Measurements from ENCODE around the gene CDCP1. TPM values are rescaled to one million over a fixed set of nuclear protein-coding genes. Genes with fewer than 3 reads are reported as not detected.

The CDCP1 gene
- polyA plus RNA-seq, 3 donors: 0.42 to 1.3 (median 0.52) TPM

- Histone ChIP-seq H3K27me3 (ENCODE audit: control insufficient read depth in 2 of 2, insufficient read depth in 2 of 2, low read length in 2 of 2) (no peaks in the 10 kb centered on the region), H4K20me1 (ENCODE audit: insufficient read depth, low read length) (no peaks in the 10 kb centered on the region), H3K79me2 (ENCODE audit: insufficient read depth, low read length) (peaks cover 6% of the 10 kb centered on the region), H2AFZ (ENCODE audit: insufficient read depth, low read depth, low read length, poor library complexity, severe bottlenecking) (peak overlapping the region; percentile 42), H3K4me3 (replicated peaks in 1 of 3; ENCODE audit: low read depth in 2 of 3, low read length in 3 of 3) (peak overlapping the region in 1 of 3 experiments; percentile 16), H3K4me1 (ENCODE audit: control insufficient read depth in 1 of 2, insufficient read depth in 2 of 2, low read length in 2 of 2) (peaks cover 52 to 66% of the 10 kb centered on the region in 2 donors), H3K9me3 (replicated peaks in 1 of 2; ENCODE audit: control insufficient read depth in 1 of 2, insufficient read depth in 1 of 2, low read length in 2 of 2) (no peaks in the 10 kb centered on the region), H3K4me2 (replicated peaks; ENCODE audit: extremely low read depth, low read length, poor library complexity, severe bottlenecking) (peak overlapping the region; percentile 21), H3K9ac (ENCODE audit: insufficient read depth, low read length, poor library complexity, severe bottlenecking) (no peak overlapping the region), H3K36me3 (replicated peaks in 1 of 2; ENCODE audit: control insufficient read depth in 1 of 2, insufficient read depth in 2 of 2, low read length in 2 of 2) (no peaks in the 10 kb centered on the region), H3K27ac (ENCODE audit: low read depth in 1 of 2, low read length in 2 of 2) (no peak overlapping the region)
- WGBS (ENCODE audit: insufficient coverage): 0% methylated on average over 8 of the region's 11 CpGs
- peak overlapping the region; percentile 55 to 68 for H3K4me3 Mint-ChIP-seq
- H3K4me1 Mint-ChIP-seq: peaks cover 68% of the 10 kb centered on the region
- peaks cover 0 to 6% (median 3%) of the 10 kb centered on the region in 3 donors for H3K27me3 Mint-ChIP-seq (ENCODE audit: low read depth in 3 of 3)
- H3K27ac Mint-ChIP-seq: peak overlapping the region in 2 of 7 donors; percentile 35 to 41
- intact Hi-C loops (cut with micrococcal nuclease): loop anchor here (5.0 to 10.0 kb wide), 4 partner anchors 367 to 647 kb away; partner anchors contain the start of gene SACM1L (in 1 of the 2)
- peak; percentile 93 to 95 (median 94) for DNase-seq
- peaks cover 3% of the 10 kb centered on the region in 2 donors for H3K36me3 Mint-ChIP-seq
- TF ChIP-seq, protein P1, sequence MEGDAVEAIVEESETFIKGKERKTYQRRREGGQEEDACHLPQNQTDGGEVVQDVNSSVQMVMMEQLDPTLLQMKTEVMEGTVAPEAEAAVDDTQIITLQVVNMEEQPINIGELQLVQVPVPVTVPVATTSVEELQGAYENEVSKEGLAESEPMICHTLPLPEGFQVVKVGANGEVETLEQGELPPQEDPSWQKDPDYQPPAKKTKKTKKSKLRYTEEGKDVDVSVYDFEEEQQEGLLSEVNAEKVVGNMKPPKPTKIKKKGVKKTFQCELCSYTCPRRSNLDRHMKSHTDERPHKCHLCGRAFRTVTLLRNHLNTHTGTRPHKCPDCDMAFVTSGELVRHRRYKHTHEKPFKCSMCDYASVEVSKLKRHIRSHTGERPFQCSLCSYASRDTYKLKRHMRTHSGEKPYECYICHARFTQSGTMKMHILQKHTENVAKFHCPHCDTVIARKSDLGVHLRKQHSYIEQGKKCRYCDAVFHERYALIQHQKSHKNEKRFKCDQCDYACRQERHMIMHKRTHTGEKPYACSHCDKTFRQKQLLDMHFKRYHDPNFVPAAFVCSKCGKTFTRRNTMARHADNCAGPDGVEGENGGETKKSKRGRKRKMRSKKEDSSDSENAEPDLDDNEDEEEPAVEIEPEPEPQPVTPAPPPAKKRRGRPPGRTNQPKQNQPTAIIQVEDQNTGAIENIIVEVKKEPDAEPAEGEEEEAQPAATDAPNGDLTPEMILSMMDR (IDR thresholded peaks at IDR 0.05): peak; percentile 88
- peaks cover 0 to 1% (median 0%) of the 10 kb centered on the region in 7 donors for H3K9me3 Mint-ChIP-seq
Measured at GRCh38 chr3:45037720-45038455, 108.3 kb downstream of the CDCP1 start.

- H4K20me1 ChIP-seq (ENCODE audit: insufficient read depth, low read length): no peaks in the 10 kb centered on the region
- H3K9me3 Mint-ChIP-seq: peaks cover 0 to 1% (median 0%) of the 10 kb centered on the region in 7 donors
- peak in 1 of 3 donors; percentile 20 for DNase-seq
- peaks cover 6% of the 10 kb centered on the region for H3K79me2 ChIP-seq (ENCODE audit: insufficient read depth, low read length)
- peaks cover 43 to 45% of the 10 kb centered on the region in 2 donors for H3K4me1 ChIP-seq (ENCODE audit: control insufficient read depth in 1 of 2, insufficient read depth in 2 of 2, low read length in 2 of 2)
- peak overlapping the region; percentile 79 to 85 for H3K27ac ChIP-seq (ENCODE audit: low read depth in 1 of 2, low read length in 2 of 2)
- intact Hi-C loops (cut with micrococcal nuclease): loop anchor here (5.0 to 10.0 kb wide), 4 partner anchors 369 to 649 kb away; partner anchors contain the start of gene SACM1L (in 1 of the 2)
- TF ChIP-seq, protein P1 (IDR thresholded peaks at IDR 0.05): no peak
- no peaks in the 10 kb centered on the region for H3K27me3 ChIP-seq (ENCODE audit: control insufficient read depth in 2 of 2, insufficient read depth in 2 of 2, low read length in 2 of 2)
- H3K36me3 Mint-ChIP-seq: peaks cover 3 to 7% of the 10 kb centered on the region in 2 donors
- peak overlapping the region; percentile 88 for H2AFZ ChIP-seq (ENCODE audit: insufficient read depth, low read depth, low read length, poor library complexity, severe bottlenecking)
- no peaks in the 10 kb centered on the region for H3K36me3 ChIP-seq (replicated peaks in 1 of 2; ENCODE audit: control insufficient read depth in 1 of 2, insufficient read depth in 2 of 2, low read length in 2 of 2)
- peaks cover 48% of the 10 kb centered on the region for H3K4me1 Mint-ChIP-seq
- H3K4me3 Mint-ChIP-seq: peak overlapping the region; percentile 91 to 99
- WGBS (ENCODE audit: insufficient coverage): 34% methylated on average over 55 of the region's 64 CpGs
- H3K27ac Mint-ChIP-seq: peak overlapping the region; percentile 90 to 98 (median 96)
- peak overlapping the region; percentile 20 to 73 (median 26) for H3K4me3 ChIP-seq (replicated peaks in 1 of 3; ENCODE audit: low read depth in 2 of 3, low read length in 3 of 3)
- peak overlapping the region; percentile 78 for H3K4me2 ChIP-seq (replicated peaks; ENCODE audit: extremely low read depth, low read length, poor library complexity, severe bottlenecking)
- H3K9ac ChIP-seq (ENCODE audit: insufficient read depth, low read length, poor library complexity, severe bottlenecking): peak overlapping the region; percentile 49
- H3K27me3 Mint-ChIP-seq (ENCODE audit: low read depth in 3 of 3): peaks cover 3 to 6% (median 4%) of the 10 kb centered on the region in 3 donors
- no peaks in the 10 kb centered on the region for H3K9me3 ChIP-seq (replicated peaks in 1 of 2; ENCODE audit: control insufficient read depth in 1 of 2, insufficient read depth in 1 of 2, low read length in 2 of 2)
Measured at GRCh38 chr3:45035441-45036301, 110.5 kb downstream of the CDCP1 start.
